Middle frontal gyrus (tissue), 1 donor: ENCODE measurements around the gene EIF3I.
"Not testable (repeated sequence)": the region's sequence is repeated elsewhere in the genome, so short reads cannot be mapped to it uniquely, and the experiment has no call there.

ENCODE experiments used
- DNase-seq: peaks from one replicate; pipeline ENCODE4 v3.0.0-alpha.2; 2015; ENCODE audit warnings: low spot score; ENCODE audit errors: extremely low spot score

Gene EIF3I

DNA sequence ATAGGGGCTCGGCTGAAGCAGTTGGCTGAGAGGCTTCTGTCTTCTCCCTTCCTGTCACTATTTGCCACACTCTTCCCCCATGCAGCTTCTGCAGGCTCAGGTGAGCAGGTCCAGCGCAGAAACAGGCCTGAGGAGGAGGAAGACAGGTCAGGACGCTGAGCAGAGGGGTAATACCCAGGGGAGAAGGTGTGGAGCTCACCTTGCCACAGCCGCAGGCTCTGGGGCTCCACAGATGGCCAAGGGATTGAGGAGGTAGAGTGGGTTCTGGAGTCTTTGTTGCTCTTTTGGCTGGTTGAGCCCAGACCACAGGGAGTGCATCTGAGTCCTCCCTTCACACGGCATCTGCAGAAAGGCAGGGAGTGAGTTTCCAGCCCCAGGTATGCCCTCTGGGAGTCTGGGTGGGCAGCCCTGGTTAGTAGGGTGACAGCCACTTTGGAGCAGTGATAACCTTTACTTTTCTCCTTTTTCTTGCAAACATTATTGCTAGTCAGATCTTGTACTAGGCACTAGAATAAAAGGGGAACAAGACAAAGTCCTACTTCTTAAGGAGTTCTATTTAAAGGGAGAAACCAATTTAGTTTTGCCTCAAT lies 9.7 kb downstream of the EIF3I start:
- DNase-seq = no peak

- DNase-seq = no peak
These were observed 10.5 kb downstream of the EIF3I start for GRCh38 chr1:32232558-32233304.

GRCh38 chr1:32234792-32235191 lies 12.6 kb downstream of the EIF3I start:
- no peak for DNase-seq

DNA sequence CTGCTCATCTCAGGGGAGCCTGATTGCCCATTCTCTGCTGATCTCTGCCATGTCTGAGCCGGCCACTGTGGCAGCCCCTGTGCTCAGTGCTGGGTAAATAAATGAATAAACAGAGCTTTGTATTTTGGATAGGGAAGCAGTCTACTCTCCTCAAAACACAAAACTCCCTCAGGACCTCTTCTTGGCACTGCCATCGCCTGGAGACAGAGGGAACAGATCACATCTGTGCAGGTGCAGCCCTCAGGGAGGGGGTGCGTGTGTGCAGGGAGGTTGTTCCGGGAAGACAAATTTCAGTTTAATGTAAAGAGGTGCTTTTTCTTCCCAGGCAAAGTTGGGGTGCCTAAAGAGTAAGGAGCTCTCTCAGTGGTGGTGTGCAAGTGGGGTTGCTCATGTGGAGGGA lies 17.1 kb downstream of the EIF3I start:
- no peak for DNase-seq

- DNase-seq = no peak
These were observed 17.6 kb downstream of the EIF3I start for GRCh38 chr1:32239790-32240139.

GRCh38 chr1:32240140-32240951 lies 18.1 kb downstream of the EIF3I start:
- DNase-seq = no peak

DNA sequence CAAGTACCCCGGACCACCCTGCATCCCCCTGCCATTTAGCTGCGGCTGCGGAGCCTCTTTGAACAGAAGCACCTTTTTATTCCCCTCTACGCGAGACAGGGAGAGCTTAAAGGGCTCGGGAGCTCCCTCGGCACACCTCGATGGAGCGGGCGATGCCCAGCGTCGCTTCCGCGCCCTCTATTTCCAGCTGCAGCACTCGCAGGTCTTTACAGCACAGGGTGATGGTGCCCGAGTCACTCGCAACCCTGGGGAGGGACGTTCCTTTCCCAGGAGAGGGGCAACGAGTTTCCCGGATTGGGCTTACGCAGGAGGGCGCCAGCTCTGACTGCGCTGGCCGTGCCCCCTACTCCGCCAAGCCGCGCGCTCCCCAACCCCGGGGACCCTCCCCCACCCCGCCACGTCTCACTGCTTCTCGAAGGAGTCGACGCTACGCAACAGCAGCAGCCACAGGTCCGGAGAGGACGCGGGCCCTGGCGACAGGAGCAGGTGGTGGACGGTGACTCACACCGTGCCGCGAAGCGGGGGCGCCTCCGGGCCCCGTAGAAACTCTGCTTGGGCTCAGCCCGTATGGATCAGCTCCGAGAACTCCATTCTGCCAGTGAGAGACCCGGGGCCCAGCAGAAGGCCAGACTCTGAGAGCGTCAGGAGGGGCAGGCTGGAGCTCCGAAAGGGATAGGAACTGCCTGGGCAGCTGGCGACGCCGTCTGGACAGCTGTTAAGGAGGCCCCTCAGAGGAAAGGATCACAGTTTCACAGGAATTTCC lies 19.0 kb downstream of the EIF3I start:
- DNase-seq = no peak

DNA sequence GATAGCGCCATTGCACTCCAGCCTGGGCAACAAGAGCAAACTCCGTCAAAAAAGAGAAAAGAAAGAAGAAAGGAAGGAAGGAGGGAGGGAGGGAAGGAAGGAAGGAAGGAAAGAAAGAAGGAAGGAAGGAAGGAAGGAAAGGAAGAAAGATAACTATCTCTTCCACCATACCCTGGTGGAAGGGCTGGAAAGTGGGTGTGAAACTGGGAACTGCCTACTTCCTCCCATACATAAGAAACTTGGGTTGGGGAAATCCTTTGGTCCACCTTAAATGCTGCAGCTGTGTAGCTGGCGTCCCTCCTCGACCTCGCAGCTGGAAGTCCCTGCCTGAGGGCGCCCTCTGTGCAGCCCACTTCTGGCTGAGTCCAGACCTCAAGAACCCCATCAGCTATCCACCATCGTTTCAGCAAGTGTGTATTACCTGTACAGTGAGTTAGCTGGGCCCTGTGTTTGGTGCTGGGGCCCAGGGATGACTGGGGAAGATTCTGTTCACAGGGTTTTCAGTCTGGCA lies 20.2 kb downstream of the EIF3I start:
- DNase-seq = no peak

GRCh38 chr1:32246888-32247273 lies 24.7 kb downstream of the EIF3I start, which contains the start of gene FAM167B:
Gene FAM167B, plus strand, starts transcription at chr1:32247222. Its CDS starts 200 bp downstream, at chr1:32247422.
- DNase-seq = no peak

GRCh38 chr1:32247452-32247851 lies 25.2 kb downstream of the EIF3I start:
- DNase-seq = no peak

DNA sequence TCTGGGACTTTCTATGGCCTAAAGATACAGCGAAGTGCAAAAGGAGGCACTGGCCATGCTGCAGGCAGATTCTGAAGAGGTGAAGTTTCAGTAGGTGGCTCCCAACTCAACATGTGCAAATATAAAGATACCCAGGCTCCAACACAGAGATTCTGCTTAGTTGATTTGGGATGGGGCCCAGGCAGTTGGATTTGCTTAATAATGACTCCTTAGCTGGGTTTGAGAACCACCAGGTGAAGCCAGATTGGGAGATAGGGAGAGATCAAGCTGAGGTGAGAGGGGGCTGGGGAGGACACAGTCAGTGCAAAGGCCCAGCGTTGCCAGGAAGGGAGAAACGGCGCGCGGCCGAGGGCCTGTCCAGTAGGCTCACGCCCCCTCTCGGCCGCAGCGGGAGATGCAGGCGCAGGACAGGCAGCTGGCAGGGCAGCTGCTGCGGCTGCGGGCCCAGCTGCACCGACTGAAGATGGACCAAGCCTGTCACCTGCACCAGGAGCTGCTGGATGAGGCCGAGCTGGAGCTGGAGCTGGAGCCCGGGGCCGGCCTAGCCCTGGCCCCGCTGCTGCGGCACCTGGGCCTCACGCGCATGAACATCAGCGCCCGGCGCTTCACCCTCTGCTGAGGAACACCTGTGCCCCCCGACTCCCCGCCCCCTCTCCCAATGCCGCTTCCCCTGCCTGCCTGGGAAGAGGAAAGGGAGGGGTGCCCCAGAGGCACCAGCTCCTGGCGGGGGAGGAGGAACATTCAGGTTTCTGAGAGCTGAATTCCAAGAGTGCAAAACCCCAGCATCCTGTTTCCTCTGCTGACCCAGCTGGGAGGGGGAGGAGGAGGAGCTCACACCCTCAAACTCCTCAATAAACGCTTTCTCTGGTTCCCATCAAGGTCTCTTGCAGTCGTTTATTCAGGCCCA lies 26.0 kb downstream of the EIF3I start:
- DNase-seq = no peak

DNA sequence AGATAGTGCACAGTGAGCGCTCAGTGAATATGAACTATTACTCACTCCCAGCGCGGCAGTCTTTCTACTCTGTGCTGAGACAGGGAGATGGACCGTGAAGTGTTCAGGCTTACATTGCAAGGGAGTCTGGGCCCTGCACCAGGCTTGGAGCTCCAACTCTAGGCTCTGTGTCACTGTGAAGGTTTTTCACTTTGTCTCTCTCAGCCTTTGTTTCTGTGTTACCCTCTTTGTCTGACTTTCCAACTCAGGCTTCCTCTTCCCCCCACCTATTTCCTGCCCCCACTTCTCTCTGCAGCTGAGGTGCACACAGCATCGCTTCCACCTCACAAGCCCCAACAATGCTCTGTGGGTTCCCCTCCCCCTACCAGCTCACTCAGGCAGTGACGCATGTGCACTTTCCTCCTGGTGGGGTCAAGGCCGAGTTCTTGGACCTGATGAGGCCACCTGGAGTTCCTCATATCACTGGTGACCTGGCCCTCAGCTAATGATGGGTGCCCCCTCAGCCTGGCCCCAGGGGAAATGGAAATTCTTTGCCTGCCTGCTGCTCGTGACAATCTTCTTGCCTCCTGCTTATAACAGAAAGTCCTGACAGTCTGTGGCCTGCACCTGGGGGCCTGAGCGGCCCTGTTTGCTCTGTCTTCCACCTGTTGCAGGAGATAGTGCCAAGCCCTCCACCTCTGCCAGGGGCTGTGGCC lies 27.8 kb downstream of the EIF3I start:
- no peak for DNase-seq

GRCh38 chr1:32250893-32251716 lies 28.9 kb downstream of the EIF3I start, which contains the start of gene LCK:
Gene LCK, plus strand, starts transcription at chr1:32251265. Its CDS starts 23,065 bp downstream, at chr1:32274330.
- DNase-seq = no peak

GRCh38 chr1:32255072-32256071 lies 33.2 kb downstream of the EIF3I start:
- DNase-seq = no peak

- DNase-seq = no peak
These were observed 34.4 kb downstream of the EIF3I start for GRCh38 chr1:32256473-32257226.

GRCh38 chr1:32257227-32257508 lies 35.0 kb downstream of the EIF3I start:
- DNase-seq = no peak

GRCh38 chr1:32263236-32263593 lies 41.0 kb downstream of the EIF3I start:
- not testable (repeated sequence) for DNase-seq
